Coronary artery (tissue), 2 donors: ENCODE data around the gene LIPG.
A peak's percentile ranks its signal among the peaks of the same experiment; 100 is the strongest.

Experiments used
- DNase-seq: peaks from one replicate; pipeline ENCODE4 v3.0.0-alpha.2; 2017; ENCODE audit warnings: low spot score
- H3K27ac ChIP-seq, 2 donors: fragments of 200-600 bp; sonication (generic); one replicate each; pipeline ENCODE4 v1.5.1; 2016 to 2019
- H3K4me3 ChIP-seq: fragments of 200-600 bp; sonication (generic); 2 replicates; pipeline ENCODE4 v1.5.1; 2016; ENCODE audit warnings: mild to moderate bottlenecking, moderate library complexity
- CTCF ChIP-seq: fragments of 200-600 bp; sonication (generic); IDR thresholded peaks from one replicate; pipeline ENCODE4 v1.5.1; 2019; ENCODE audit warnings: antibody characterized with exemption

Gene LIPG

GRCh38 chr18:49626842-49627467 is 65.1 kb downstream of the LIPG start:
- H3K4me3 ChIP-seq: no peak overlapping the region
- DNase-seq: peak; percentile 53
- no peak for TF ChIP-seq CTCF
- no peak overlapping the region for H3K27ac ChIP-seq

DNA sequence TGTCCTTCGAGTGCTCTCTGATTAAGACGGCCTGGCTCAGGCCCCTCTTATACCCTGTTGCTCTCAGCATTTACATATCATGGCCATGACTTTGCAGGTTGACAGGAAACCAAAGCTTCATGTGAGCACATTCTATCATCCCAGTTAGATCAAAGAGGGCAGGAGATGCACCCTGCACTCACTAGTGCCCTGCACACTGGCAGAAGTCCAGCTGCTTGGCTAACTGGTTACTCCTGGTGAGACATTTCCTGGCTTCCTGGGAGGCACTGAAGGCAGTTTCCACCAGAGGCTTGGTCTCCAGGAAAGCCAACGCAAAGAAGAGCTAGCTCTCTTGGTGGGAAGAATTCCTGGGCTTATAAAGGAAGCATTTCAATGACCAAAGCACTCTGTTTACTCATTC is 66.3 kb downstream of the LIPG start:
- H3K4me3 ChIP-seq: no peak overlapping the region
- no peak overlapping the region for H3K27ac ChIP-seq
- peak; percentile 33 for DNase-seq
- TF ChIP-seq CTCF: no peak

- no peak overlapping the region for H3K27ac ChIP-seq
Observed at GRCh38 chr18:49628881-49629795, 67.3 kb downstream of the LIPG start.

DNA sequence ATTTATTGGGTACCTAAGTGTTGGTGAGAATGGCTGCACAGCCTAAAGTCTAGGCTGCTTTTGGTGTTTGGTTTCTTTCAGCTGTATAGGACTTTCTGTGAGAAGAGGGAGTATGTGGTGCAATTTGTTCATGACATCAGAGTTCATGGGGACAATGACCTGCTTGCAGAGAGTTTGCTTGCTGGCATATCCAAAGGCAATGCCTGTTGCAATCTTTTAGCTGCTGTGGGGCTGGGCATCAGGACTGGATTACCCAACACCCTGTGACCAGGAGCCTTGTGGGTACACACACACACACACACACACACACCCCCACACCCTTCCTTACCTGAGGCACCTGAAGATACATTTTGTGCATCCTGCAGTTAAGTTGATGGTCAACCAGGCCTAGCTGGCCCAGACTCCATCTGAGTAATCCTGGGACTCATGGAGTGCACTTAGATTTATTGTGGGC is 68.4 kb downstream of the LIPG start:
- Histone ChIP-seq H3K4me3 (no peak overlapping the region), H3K27ac (no peak overlapping the region)
- DNase-seq: peak; percentile 38
- TF ChIP-seq CTCF: no peak

More at GRCh38 chr18:49628881-49629795, 67.3 kb downstream of the LIPG start:
- DNase-seq: peak; percentile 61
- H3K4me3 ChIP-seq: no peak overlapping the region
- no peak for TF ChIP-seq CTCF

GRCh38 chr18:49631146-49631866 is 69.4 kb downstream of the LIPG start:
- no peak for TF ChIP-seq CTCF
- no peak overlapping the region for H3K27ac ChIP-seq
- DNase-seq: peak; percentile 54
- H3K4me3 ChIP-seq: no peak overlapping the region

DNA sequence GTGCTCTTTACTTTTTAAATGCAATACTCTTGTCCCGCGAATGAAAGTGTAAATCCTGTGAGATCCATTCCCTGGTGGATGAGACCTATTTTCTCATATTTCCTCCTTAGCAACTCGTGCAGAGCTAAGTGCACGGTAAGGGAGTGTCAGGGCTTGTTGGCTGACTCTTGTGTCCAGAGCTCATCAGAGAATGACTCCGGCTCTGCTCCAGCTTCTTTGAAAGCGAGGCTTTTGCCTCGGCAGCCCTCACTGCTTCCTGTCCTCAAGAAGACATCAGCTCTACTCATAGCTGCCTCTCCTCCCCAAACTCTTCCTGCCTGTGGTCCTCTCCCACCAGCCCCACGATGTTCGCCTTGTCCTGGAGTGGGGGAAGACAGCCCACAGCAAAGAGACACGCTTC is 70.7 kb downstream of the LIPG start:
- no peak for DNase-seq
- TF ChIP-seq CTCF: no peak
- Histone ChIP-seq H3K27ac (no peak overlapping the region), H3K4me3 (no peak overlapping the region)
